Activated CD4-positive, alpha-beta T cell treated with anti-CD3 and anti-CD28 coated beads, Interleukin-2, amount 50 U/mL, for 1 hour (primary cell): ENCODE measurements around the gene PHF24.

ENCODE experiments used
- DNase-seq: peaks from one replicate; pipeline ENCODE4 v3.0.0-alpha.2; 2020

The PHF24 gene

DNA sequence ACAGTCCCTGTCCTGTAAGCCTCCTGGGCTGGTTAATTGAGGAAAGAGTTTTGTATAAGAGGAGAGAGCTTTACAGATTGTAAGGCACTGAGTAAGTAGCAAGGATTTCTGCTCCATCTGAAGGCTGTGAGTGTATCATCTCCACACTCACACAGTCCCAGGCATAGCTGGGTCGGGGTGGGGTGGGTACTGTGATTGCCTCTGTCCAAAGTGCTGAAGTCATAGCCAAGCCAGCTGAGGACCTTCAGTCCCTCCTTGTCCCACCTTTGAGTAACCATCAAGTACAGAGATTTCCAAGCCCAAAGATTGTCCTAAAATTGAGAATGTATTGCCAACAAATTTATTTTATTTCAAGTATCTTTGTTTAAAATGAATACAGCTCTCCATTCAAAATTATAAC lies 26.0 kb downstream of the PHF24 start:
- no peak for DNase-seq

DNA sequence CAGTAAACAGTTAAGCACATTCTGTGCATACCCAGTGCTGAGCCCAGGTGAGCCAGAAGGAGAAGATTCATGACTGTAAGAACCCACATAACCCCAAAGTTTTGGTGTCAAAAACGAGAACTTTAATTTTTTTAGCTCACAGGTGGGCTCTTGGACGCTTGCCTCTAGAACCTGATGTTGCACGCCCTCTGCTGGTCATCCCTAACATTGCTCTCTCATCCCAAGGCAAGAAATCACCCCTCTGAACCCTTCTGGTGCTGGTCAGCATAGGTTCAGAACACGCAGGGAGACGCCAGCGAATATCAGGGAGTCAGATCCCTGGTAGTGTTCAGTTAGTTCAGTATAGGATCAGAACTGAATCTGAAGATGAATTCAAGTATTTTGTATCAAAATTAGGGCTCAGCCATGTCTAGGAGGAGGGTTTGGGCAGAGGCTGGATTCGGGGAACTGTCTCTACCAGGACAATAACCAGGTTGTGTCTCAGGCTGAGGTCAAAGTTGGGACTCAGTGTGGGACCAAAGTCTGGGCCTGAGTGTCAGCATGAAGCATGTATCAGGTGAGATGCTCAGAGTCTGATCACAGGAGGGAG lies 27.3 kb downstream of the PHF24 start:
- DNase-seq = peak; percentile 48

DNA sequence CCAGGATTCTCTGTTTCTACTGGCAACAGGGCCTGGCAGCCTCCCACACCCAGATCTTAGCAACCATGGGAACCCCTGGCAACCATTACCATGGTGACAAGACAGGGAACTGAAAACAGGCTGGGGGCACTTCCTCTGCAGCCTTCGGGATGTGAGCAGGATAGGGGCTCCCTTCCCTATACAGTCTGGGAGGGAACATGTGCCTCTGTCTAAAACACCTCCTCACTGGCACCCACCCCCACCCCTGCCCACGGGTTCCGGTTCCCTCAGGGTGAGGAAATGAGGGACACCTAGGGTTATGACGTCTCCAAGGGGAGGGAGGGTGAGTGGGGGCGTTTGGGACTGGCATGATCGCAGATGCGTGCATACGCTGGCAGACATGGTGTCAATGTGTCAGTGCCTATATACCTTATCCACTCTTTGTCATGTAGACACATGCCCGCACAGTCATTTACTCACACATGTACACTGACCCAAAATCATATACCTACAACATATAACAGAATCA lies 28.5 kb downstream of the PHF24 start:
- DNase-seq = peak; percentile 58

DNA sequence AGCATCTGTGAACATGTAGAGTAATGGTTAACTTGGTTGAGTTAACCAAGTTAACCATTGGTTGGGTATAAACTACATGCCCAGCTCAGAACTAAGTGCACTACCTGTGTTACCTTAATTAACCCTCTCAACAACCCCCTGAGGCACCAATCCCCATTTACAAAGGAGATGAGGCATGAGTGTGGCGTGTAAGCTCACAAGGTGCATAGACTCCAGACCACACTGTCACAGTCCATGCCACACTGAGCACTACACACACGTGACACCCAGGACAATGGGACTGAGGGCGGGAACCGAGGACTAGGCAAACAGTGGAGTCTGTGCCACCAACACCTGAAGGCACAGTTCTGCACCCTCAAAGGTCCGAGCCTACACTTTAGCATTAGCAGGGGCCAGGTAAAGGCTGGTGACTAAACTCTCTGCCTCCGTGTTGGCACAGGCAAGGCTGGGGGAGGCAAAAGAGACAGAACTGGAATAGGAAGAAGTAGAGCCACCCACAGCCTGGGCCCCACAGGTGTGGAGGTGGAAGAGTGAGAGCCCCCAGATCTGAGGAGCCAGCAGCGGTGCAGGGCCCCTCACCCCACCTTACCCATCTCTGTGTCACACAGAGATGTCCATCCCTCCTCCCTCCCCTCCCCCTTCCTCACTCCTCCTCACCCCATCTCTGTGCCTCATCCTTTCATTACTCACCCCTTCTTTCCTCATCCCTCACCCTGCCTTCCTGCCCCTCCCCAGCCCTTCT lies 29.2 kb downstream of the PHF24 start:
- DNase-seq = no peak

DNA sequence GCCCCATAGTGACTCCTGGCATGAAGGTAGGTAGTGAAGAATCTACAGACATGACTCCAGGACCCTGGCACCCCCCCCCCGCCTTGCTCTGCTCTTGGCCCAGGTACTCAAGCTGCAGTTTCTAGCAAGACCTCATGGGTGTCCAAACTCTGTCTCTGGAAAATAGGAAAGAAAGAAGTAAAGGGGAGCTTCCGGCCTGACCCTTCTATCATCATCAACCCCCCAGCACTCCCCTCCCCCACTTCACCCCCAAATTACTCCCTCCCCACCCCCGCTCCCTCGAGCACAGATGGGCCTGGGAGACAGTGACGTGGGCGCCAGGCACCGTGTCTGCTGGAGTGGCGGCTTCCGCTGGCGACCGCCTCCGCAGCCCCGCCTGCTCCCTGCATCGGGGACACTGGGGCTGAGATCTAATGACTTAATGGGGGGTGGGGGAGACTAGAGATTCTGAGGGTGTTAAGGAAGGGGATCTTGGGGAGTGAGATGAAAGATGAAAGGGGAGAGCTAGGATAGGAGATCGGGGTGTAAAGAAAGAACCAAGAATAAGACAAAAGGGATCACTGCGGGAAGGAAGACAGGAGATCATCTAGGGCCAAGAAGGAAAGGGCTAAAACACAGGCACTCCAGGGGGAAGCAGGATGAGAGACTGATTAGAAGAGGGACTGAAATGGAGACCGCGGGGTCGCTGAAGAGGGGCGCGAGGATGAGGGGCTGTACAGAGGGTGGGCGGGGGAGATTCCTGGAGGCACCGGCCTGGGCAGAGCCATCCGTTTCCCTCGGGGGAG lies 30.3 kb downstream of the PHF24 start:
- DNase-seq = peak; percentile 49

DNA sequence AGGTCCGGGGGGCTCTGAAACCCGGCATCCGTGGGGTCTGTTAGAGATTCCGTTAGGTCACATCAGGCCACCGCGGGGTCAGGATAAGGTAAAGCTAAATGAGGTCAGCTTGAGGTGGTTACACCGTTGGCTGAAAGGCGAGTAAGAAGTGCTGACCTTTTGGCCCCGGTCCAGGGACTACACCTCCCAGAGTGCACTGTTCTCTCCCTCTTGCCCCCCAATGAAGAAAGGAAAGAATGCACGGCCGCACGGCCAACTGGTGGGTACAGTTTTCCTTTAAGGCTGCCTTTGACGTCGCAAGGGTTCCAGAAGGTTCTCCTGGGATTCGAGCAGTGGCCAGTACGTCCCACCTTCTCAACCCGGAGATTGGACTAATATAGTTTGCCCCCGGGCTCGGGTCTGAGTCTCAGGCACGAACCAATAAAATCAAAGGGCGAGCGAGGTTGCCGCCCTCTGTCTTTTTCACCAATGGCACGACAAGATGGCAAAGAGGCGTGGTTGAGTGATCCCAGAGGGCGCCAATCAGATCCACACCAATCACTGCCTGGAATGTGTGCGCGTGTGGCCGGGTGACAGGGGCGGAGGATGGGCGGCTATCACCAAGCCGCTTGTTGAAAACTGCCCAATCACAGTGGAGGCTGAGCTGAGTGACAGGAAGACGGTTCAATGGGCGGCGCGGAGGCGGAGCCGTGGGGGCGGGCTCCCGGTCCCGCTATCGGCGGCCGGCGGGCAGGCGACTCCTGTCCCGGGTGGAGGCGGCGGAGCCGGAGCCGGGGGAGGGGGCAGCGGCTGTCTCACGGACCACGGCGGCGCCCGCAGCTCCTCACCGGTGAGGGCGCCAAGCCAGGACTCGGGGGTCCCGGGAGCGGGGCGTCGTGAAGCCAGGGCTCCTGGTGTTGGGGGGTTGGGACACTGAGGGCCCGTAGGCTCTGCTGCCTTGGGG lies 31.2 kb downstream of the PHF24 start, which contains the start of gene DNAJB5:
Gene DNAJB5 (plus strand): TSS at position 743 of the 943 bp plus-strand sequence. CDS start 886 bp downstream, outside the sequence.
- DNase-seq = peak; percentile 95

DNA sequence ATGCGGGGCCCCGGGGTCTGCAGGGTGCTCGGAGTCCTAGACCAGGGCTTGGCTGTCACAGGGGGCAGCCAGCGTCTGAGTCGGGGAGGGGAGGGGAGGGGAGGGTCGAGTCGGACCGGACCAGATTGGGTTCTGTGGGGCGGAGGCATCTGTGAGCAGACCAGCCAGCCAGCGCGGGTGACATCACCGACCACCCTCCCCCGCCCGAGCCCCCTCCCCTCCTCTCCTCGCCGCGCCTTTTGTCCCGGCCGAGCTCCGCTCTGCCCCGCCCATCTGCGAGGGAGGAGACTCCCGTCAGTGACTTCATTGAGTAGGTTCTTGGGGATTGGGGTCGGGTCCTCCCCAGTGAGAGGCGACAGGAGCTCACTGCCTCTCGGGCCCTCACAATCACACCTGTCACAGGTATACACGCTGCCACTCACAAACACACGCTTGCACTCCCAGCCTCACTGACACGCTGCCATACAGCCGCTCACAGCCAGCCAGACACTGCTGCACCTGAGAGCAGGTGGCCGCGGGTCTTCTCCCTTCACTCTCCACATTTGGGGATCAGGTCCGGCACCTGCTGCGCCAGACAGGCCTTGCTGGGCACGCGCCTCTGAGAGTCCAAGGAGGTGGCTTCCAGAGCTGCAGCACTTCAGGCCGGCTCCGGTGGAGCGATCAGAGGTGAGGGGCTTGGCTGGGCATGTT lies 32.0 kb downstream of the PHF24 start:
- peak; percentile 29 for DNase-seq

DNA sequence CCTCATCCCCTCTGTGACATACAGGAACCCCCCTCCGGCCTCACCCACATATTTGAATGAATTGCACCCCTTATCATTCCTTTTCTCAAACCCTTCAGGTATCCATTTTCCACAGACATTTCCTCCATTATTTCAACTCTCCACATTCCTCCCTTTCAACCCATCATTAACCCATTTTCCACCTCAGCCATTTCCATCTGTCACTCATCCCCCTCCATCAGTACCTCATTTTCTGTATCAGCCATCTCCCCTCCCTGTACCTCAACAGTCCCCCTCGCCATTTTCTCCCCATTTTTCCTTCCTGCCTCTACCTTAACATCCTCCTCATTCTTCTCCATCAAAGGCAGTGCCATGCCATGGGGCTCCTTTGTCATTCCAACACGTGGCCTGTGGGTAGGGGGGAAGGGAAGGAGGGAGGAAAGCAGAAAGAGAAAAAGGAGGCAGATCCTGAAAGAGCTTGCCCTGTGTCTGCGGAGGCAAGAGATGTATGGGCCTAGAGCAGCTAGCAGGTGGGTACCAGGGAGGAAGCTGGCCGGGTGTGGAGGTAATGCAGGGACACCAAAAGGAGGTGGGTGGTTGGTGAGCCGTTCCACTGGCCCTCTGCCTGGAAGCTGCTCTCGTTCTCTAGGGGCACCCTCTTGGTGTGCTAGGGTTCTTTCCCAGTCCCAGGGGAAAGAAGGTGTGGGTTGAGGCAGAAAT lies 33.0 kb downstream of the PHF24 start:
- no peak for DNase-seq

DNA sequence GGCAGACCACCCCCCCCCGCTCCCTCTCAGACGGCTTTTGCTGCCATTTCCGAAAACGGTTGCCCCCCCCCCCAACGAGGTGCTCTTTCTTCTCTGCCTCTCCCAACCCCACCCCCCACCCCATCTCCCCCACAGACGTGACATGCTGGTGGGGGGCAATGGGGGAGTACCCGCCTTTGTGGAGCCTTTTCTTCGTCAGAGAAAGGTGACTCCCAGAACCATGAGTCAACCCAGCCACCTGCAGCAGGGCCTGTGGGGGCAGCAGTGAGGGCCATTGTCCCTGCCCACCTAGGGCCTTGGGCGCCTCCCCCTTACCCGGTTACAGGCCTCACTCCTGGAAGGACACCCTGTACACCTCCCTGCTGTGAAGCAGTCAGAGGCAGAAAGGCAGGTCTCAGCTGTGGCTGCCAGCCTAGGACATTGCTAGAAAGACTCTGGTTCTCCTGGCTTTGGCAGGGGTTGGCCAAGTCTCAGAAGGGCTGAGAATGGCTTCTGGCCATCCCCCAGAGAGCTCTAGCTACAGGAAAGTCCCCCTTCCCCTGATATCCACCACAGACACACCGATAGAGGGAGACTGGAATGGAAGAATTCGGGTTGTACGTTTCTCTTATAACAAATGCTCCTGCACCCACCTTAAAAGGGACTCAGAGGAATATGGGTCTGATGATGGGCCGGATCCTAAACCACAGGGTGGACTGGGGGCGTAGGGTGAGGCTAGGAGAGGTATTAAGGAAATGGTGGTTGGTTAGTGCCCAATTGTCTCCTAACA lies 33.7 kb downstream of the PHF24 start:
- DNase-seq = no peak

DNA sequence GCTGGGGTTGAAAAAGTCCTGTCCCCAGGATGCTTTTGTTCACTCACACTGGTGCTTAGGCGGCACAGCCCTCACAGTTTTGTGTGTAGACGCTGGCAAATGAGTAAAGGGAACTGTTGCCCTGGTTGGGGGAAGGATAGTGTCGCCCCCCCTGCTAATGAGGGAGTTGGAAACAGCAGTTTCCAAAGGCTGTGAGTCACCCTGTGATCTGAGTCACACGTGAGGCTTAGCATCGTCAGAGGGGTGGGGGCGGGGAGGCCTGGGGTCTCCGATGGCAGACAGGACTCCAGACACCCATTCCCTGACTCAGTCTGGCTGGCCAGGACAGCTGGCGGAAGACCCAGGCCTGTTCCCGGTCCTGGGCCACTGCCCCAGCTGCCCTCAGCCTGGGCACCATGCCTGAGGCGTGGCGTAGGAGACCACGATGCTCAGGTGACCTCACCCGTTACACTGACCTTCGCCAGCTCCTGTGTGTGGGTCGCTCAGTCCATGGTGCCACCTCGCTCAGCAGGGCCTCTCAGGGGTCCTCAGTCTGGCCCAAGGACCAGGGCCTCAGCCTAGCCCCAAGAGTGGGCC lies 34.4 kb downstream of the PHF24 start:
- DNase-seq = peak; percentile 18

DNA sequence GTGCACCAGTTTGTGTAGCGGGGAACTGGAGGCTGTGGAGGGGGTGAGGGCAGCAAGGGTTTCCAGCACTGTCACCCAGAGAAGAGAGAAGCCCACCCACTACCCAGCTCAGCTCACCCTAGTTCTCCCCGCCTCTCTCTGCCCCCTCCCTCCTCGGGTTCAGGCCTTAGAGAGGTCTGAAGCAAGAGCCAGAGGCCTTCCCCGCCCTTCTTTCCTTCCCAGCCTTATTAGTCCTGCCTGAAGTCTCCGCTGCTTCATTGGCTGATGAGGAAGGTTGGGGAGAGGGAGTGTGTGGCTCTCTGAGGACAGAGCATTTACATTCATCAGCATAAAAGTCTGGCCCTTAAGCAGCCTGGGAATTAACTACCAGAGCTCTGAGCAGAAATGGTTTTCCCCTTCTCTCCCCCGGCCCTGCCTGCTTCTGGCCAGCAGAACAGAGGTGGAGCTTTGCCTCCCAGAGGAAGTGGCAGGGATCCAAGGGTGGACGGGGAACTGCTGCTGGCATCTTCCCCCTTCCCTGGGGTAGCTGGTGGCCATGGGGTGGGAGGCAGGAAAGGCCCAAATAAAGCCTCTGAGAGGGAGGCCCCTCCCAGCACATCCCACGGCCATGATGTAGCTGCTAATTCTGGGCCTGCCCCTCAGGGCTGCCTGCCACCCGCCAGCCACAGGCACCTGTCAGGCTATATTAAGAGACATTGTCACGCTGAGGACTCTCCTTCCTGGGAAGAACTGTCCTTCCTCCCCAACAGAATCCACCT lies 35.6 kb downstream of the PHF24 start:
- no peak for DNase-seq

DNA sequence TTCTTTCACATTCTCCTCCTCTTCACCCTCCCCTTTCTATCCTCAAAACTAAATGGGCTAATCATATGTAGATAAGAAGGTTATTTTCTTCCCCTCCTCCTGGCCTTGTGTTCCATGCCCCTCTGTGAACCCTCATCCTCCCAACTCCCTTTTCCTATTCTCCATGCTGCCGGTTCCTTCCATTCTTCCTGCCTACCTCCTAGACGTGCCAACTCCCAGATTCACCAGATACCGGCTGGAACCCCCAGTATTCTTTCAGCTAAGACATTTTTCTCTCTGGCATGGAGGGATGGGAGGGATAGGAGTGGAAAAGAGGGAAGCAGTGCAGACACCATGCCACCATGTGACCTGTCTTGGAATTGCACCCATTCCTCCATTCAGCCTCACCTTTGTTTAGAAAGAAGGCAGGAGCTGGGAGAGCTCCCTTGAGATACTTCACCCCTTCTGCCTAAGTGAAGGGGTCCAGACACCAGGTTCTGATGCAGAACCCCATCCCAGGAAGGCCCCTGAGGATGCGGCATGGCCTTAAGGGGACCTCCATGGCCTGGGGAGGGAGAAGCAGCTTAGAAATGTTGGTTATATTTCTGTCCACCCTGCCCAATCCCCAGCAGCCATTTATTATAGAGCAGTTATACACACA lies 36.3 kb downstream of the PHF24 start:
- no peak for DNase-seq

DNA sequence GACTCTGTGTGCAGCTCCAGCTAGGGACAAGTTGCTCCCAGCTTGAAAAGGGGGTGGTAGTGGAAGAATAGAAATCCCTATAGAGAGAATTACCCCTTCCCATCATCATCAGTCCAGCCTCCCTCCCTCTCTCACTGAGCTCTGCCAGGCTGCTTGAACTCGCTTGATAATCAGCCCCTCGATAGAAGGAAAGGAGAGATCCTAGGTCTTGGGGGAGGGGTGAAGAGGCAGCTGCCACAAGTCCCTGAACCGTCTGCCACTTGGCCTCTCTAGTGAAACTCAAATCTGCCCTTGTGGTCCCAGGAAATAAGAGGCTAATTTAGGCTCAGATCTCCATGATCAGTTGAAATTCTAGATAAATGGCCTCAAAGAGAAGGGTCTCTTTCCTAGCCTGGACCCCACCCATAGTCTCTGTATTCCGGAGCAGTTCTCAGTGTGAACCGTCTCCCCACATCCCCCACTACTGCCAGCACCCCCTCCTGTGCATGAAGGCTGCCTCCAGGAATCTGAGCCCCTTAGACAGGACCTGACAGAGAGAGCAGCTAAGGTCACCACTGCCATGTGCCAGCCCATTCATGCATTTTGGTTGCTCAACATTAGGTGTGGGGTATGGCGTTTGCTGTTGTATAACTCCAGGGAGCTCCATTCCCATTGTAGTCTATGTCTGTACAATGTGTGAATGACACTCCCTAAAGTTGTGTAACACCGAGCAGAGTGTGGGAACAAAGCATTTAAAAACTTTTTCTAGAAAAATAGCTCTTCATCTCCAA lies 37.0 kb downstream of the PHF24 start:
- DNase-seq = no peak

DNA sequence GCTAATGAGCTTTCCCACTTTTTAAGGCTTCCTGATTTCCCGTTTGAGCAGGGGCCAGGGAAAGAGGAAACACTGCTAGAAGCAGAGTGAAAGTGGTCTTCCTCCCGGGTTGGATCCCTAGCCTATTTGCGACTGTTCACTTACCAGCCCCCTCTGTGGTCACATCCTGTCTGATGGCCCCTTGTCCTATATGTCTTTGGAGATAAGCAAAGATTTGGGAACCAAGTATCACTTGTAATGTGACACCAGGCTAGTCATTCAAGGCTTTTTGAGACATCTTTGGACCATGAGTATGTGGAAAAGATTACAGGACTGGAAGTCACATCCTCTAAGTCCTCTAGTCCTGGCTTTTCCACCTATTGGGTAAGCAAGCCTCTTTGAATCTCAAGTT lies 37.6 kb downstream of the PHF24 start:
- no peak for DNase-seq

DNA sequence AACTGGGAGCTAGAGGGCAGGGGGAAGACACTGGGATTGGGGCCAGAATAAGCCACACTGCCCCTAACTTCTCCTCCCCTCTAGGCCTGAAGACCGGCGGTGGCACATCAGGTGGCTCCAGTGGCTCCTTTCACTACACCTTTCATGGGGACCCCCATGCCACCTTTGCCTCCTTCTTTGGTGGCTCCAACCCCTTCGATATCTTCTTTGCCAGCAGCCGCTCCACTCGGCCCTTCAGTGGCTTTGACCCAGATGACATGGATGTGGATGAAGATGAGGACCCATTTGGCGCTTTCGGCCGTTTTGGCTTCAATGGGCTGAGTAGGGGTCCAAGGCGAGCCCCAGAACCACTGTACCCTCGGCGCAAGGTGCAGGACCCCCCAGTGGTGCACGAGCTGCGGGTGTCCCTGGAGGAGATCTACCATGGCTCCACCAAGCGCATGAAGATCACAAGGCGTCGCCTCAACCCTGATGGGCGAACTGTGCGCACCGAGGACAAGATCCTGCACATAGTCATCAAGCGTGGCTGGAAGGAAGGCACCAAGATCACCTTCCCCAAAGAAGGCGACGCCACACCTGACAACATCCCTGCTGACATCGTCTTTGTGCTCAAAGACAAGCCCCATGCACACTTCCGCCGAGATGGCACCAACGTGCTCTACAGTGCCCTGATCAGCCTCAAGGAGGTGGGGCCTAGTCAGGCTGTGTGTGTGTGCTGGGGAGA lies 38.3 kb downstream of the PHF24 start:
- no peak for DNase-seq

DNA sequence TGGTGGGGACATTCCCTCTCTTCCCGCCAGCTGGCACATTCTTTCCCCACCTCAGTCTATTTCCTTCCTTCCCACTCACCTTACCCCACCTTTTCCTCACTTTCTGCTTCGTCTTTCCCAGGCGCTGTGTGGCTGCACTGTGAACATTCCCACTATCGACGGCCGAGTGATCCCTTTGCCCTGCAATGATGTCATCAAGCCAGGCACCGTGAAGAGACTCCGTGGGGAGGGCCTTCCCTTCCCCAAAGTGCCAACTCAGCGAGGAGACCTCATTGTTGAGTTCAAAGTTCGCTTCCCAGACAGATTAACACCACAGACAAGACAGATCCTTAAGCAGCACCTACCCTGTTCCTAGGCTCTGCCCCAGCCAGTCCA lies 38.8 kb downstream of the PHF24 start:
- no peak for DNase-seq

DNA sequence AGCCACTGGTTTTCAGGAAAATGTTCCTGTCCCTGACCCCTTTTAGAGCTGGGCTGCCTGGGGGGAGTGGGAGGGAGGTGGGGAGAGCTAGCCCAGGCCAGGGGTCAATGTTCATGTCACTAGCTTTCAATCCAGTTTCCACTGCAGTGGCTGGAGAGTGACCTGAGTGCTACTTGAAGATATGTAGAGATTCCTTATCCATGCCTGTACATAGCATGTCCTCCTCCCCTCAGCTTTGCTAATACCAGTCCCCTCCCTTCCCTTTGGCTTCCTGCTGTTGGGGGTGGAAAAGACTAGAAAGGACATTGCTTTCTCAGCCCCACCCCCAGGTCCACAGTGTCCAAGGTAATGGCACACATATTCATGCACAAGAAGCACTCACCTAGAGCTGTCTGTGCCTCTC lies 39.3 kb downstream of the PHF24 start:
- no peak for DNase-seq
